SJCRH30 (cell line): ENCODE data around the gene SELENOF. TPM values are rescaled to one million over a fixed set of nuclear protein-coding genes. Genes with fewer than 3 reads are reported as not detected.
A peak's percentile ranks its signal among the peaks of the same experiment; 100 is the strongest.

Experiments
- DNase-seq, 2 experiments: peaks; one replicate each; pipeline ENCODE4 v3.0.0-alpha.2; 2015 to 2020
- H3K27ac ChIP-seq: fragments of 250-450 bp; sonication (Bioruptor Pico); 2 replicates; pipeline ENCODE4 v1.5.1; 2020; ENCODE audit warnings: mild to moderate bottlenecking, moderate library complexity
- H3K27me3 ChIP-seq: fragments of 250-450 bp; sonication (Bioruptor Pico); 2 replicates; pipeline ENCODE4 v1.5.1; 2020; ENCODE audit warnings: mild to moderate bottlenecking, moderate library complexity
- H3K36me3 ChIP-seq: fragments of 250-450 bp; sonication (Bioruptor Pico); 2 replicates; pipeline ENCODE4 v1.5.1; 2020; ENCODE audit warnings: mild to moderate bottlenecking, moderate library complexity
- H3K4me1 ChIP-seq: fragments of 250-450 bp; sonication (Bioruptor Pico); 2 replicates; pipeline ENCODE4 v1.5.1; 2020; ENCODE audit warnings: mild to moderate bottlenecking, moderate library complexity
- H3K4me3 ChIP-seq: fragments of 250-450 bp; sonication (Bioruptor Pico); 2 replicates; pipeline ENCODE4 v1.5.1; 2020; ENCODE audit warnings: mild to moderate bottlenecking, moderate library complexity
- H3K9me3 ChIP-seq: fragments of 250-450 bp; sonication (Bioruptor Pico); replicated peaks from 2 replicates; pipeline ENCODE4 v1.5.1; 2020; ENCODE audit warnings: mild to moderate bottlenecking, moderate library complexity
- total RNA-seq: library from RNA; depleted of rRNA; stranded (reverse); fragments of >200 nt; shearing (Covaris generic); gene quantifications from 2 replicates; pipeline ENCODE4 v1.2.3, GENCODE V29; 2014

SELENOF gene
- total RNA-seq, 1 experiment from 2014 or later: 174 TPM

- H3K9me3 ChIP-seq: no peaks in the 10 kb centered on the region; the same call in 1 of the 2 replicates
- H3K36me3 ChIP-seq: peaks cover 7% of the 10 kb centered on the region; the same call in 1 of the 2 replicates
- H3K27me3 ChIP-seq: no peaks in the 10 kb centered on the region
- no peak overlapping the region for H3K4me3 ChIP-seq
- DNase-seq: no peak
- H3K27ac ChIP-seq: no peak overlapping the region
- no peaks in the 10 kb centered on the region for H3K4me1 ChIP-seq
Measured at GRCh38 chr1:86858524-86859261, 55.2 kb downstream of the SELENOF start.

- no peak for DNase-seq
- H3K4me3 ChIP-seq: no peak overlapping the region
Measured at GRCh38 chr1:86856196-86856595, 57.7 kb downstream of the SELENOF start.

GRCh38 chr1:86854352-86854751 lies 59.6 kb downstream of the SELENOF start:
- no peaks in the 10 kb centered on the region for H3K27me3 ChIP-seq
- no peaks in the 10 kb centered on the region; the same call in 1 of the 2 replicates for H3K9me3 ChIP-seq
- 0 out of 2 replicates have a peak, but pooled peaks cover 2% of the 10 kb centered on the region for H3K36me3 ChIP-seq
- no peak for DNase-seq
- no peak overlapping the region for H3K27ac ChIP-seq
- peaks cover 5% of the 10 kb centered on the region for H3K4me1 ChIP-seq
- H3K4me3 ChIP-seq: no peak overlapping the region

More at GRCh38 chr1:86856196-86856595, 57.7 kb downstream of the SELENOF start:
- H3K36me3 ChIP-seq: 0 out of 2 replicates have a peak, but pooled peaks cover 2% of the 10 kb centered on the region
- no peaks in the 10 kb centered on the region for H3K27me3 ChIP-seq
- H3K27ac ChIP-seq: no peak overlapping the region
- H3K9me3 ChIP-seq: no peaks in the 10 kb centered on the region; the same call in 1 of the 2 replicates
- no peaks in the 10 kb centered on the region for H3K4me1 ChIP-seq

GRCh38 chr1:86852782-86853408 lies 61.0 kb downstream of the SELENOF start:
- Histone ChIP-seq H3K4me3 (no peak overlapping the region), H3K4me1 (peaks cover 8% of the 10 kb centered on the region), H3K9me3 (no peaks in the 10 kb centered on the region), H3K36me3 (no peaks in the 10 kb centered on the region), H3K27me3 (no peaks in the 10 kb centered on the region), H3K27ac (no peak overlapping the region)
- DNase-seq: no peak

- H3K9me3 ChIP-seq: no peaks in the 10 kb centered on the region
- H3K36me3 ChIP-seq: no peaks in the 10 kb centered on the region
- H3K27ac ChIP-seq: no peak overlapping the region
- H3K27me3 ChIP-seq: no peaks in the 10 kb centered on the region
- no peak overlapping the region for H3K4me3 ChIP-seq
- H3K4me1 ChIP-seq: peaks cover 8% of the 10 kb centered on the region
- DNase-seq: no peak
Measured at GRCh38 chr1:86852289-86852688, 61.6 kb downstream of the SELENOF start.

- Histone ChIP-seq H3K27ac (no peak overlapping the region), H3K4me3 (no peak overlapping the region), H3K4me1 (peaks cover 8% of the 10 kb centered on the region), H3K9me3 (no peaks in the 10 kb centered on the region), H3K36me3 (no peaks in the 10 kb centered on the region), H3K27me3 (no peaks in the 10 kb centered on the region)
- DNase-seq: peak; percentile 62 to 70
Measured at GRCh38 chr1:86849756-86850155, 64.2 kb downstream of the SELENOF start.

- peaks cover 8% of the 10 kb centered on the region for H3K4me1 ChIP-seq
- no peak overlapping the region for H3K27ac ChIP-seq
- no peaks in the 10 kb centered on the region for H3K27me3 ChIP-seq
- no peaks in the 10 kb centered on the region for H3K36me3 ChIP-seq
- H3K9me3 ChIP-seq: no peaks in the 10 kb centered on the region
- no peak overlapping the region for H3K4me3 ChIP-seq
- DNase-seq: no peak
Measured at GRCh38 chr1:86848654-86849053, 65.3 kb downstream of the SELENOF start.

GRCh38 chr1:86846164-86846647 lies 67.7 kb downstream of the SELENOF start:
- no peaks in the 10 kb centered on the region for H3K27me3 ChIP-seq
- H3K36me3 ChIP-seq: no peaks in the 10 kb centered on the region
- H3K4me1 ChIP-seq: peaks cover 8% of the 10 kb centered on the region
- H3K27ac ChIP-seq: no peak overlapping the region
- no peaks in the 10 kb centered on the region for H3K9me3 ChIP-seq
- no peak overlapping the region for H3K4me3 ChIP-seq
- no peak for DNase-seq

GRCh38 chr1:86845514-86845913 lies 68.4 kb downstream of the SELENOF start:
- DNase-seq: no peak
- Histone ChIP-seq H3K27me3 (no peaks in the 10 kb centered on the region), H3K4me3 (no peak overlapping the region), H3K9me3 (no peaks in the 10 kb centered on the region), H3K27ac (no peak overlapping the region), H3K4me1 (peaks cover 8% of the 10 kb centered on the region), H3K36me3 (no peaks in the 10 kb centered on the region)

GRCh38 chr1:86841116-86841515 lies 72.8 kb downstream of the SELENOF start:
- H3K4me1 ChIP-seq: no peaks in the 10 kb centered on the region
- no peaks in the 10 kb centered on the region for H3K27me3 ChIP-seq
- no peak overlapping the region for H3K27ac ChIP-seq
- no peaks in the 10 kb centered on the region for H3K36me3 ChIP-seq
- DNase-seq: no peak
- H3K4me3 ChIP-seq: no peak overlapping the region
- no peaks in the 10 kb centered on the region for H3K9me3 ChIP-seq

- peak; percentile 81 to 93 for DNase-seq
- Histone ChIP-seq H3K9me3 (no peaks in the 10 kb centered on the region), H3K4me1 (no peaks in the 10 kb centered on the region), H3K36me3 (no peaks in the 10 kb centered on the region), H3K27ac (no peak overlapping the region), H3K4me3 (no peak overlapping the region), H3K27me3 (no peaks in the 10 kb centered on the region)
Measured at GRCh38 chr1:86833461-86834215, 80.3 kb downstream of the SELENOF start.

- Histone ChIP-seq H3K27ac (no peak overlapping the region), H3K4me3 (no peak overlapping the region), H3K36me3 (no peaks in the 10 kb centered on the region), H3K9me3 (no peaks in the 10 kb centered on the region), H3K27me3 (no peaks in the 10 kb centered on the region), H3K4me1 (no peaks in the 10 kb centered on the region)
- DNase-seq: no peak
Measured at GRCh38 chr1:86832433-86832832, 81.5 kb downstream of the SELENOF start.

- H3K27me3 ChIP-seq: no peaks in the 10 kb centered on the region
- H3K4me1 ChIP-seq: peaks cover 5% of the 10 kb centered on the region
- H3K36me3 ChIP-seq: no peaks in the 10 kb centered on the region
- no peak overlapping the region for H3K4me3 ChIP-seq
- no peak for DNase-seq
- no peaks in the 10 kb centered on the region for H3K9me3 ChIP-seq
- H3K27ac ChIP-seq: no peak overlapping the region
Measured at GRCh38 chr1:86829321-86829720, 84.6 kb downstream of the SELENOF start.

- H3K4me1 ChIP-seq: peaks cover 14% of the 10 kb centered on the region
- no peaks in the 10 kb centered on the region for H3K9me3 ChIP-seq
Measured at GRCh38 chr1:86828024-86828423, 85.9 kb downstream of the SELENOF start.

GRCh38 chr1:86826856-86827255 lies 87.1 kb downstream of the SELENOF start:
- Histone ChIP-seq H3K4me1 (peaks cover 14% of the 10 kb centered on the region), H3K27ac (no peak overlapping the region), H3K4me3 (no peak overlapping the region), H3K9me3 (no peaks in the 10 kb centered on the region), H3K27me3 (no peaks in the 10 kb centered on the region), H3K36me3 (no peaks in the 10 kb centered on the region)
- no peak for DNase-seq

More at GRCh38 chr1:86828024-86828423, 85.9 kb downstream of the SELENOF start:
- no peaks in the 10 kb centered on the region for H3K27me3 ChIP-seq
- no peaks in the 10 kb centered on the region for H3K36me3 ChIP-seq
- no peak overlapping the region for H3K4me3 ChIP-seq
- no peak overlapping the region for H3K27ac ChIP-seq
- no peak for DNase-seq
